GM23248 (cell line): ENCODE results near the gene THAP7. TPM values are rescaled to one million over a fixed set of nuclear protein-coding genes. Genes with fewer than 3 reads are reported as not detected.

Experiments used
- DNase-seq: peaks from one replicate; pipeline ENCODE4 v3.0.0-alpha.2; 2015
- H2AFZ ChIP-seq: fragments of 200-600 bp; sonication (generic); 2 replicates; pipeline ENCODE4 v1.6.1; 2016; ENCODE audit warnings: antibody characterized with exemption
- H3F3A ChIP-seq: fragments of 200-600 bp; sonication (generic); 2 replicates; pipeline ENCODE4 v1.6.1; 2016; ENCODE audit warnings: mild to moderate bottlenecking, antibody characterized with exemption, mixed run types; ENCODE audit not compliant: insufficient read depth
- H3K27ac ChIP-seq: fragments of 200-600 bp; sonication (generic); 2 replicates; pipeline ENCODE4 v1.5.1; 2016; ENCODE audit warnings: mild to moderate bottlenecking
- H3K27me3 ChIP-seq: fragments of 200-600 bp; sonication (generic); replicated peaks from 2 replicates; pipeline ENCODE4 v1.6.1; 2016; ENCODE audit warnings: mild to moderate bottlenecking; ENCODE audit not compliant: insufficient read depth
- H3K36me3 ChIP-seq: fragments of 200-600 bp; sonication (generic); 2 replicates; pipeline ENCODE4 v1.6.1; 2016; ENCODE audit warnings: low read depth, mild to moderate bottlenecking
- H3K4me1 ChIP-seq: fragments of 200-600 bp; sonication (generic); 2 replicates; pipeline ENCODE4 v1.6.1; 2016; ENCODE audit warnings: mild to moderate bottlenecking; ENCODE audit not compliant: insufficient read depth
- H3K4me2 ChIP-seq: fragments of 200-600 bp; sonication (generic); one replicate; pipeline ENCODE4 v1.6.1; 2016; ENCODE audit warnings: mild to moderate bottlenecking; ENCODE audit not compliant: unreplicated experiment
- H3K4me3 ChIP-seq: fragments of 200-600 bp; sonication (generic); 2 replicates; pipeline ENCODE4 v1.5.1; 2016; ENCODE audit warnings: mild to moderate bottlenecking
- H3K79me2 ChIP-seq: fragments of 200-600 bp; sonication (generic); 2 replicates; pipeline ENCODE4 v1.6.1; 2016; ENCODE audit warnings: mild to moderate bottlenecking; ENCODE audit not compliant: insufficient read depth
- H3K9ac ChIP-seq: fragments of 200-600 bp; sonication (generic); 2 replicates; pipeline ENCODE4 v1.6.1; 2016; ENCODE audit warnings: mild to moderate bottlenecking
- H3K9me2 ChIP-seq: fragments of 200-600 bp; sonication (generic); 2 replicates; pipeline ENCODE4 v1.6.1; 2016; ENCODE audit warnings: mixed run types, mild to moderate bottlenecking, moderate library complexity; ENCODE audit not compliant: insufficient read depth
- H3K9me3 ChIP-seq: fragments of 200-600 bp; sonication (generic); one replicate; pipeline ENCODE4 v1.6.1; 2017; ENCODE audit warnings: low read depth
- H4K20me1 ChIP-seq: fragments of 200-600 bp; sonication (generic); 2 replicates; pipeline ENCODE4 v1.6.0; 2016; ENCODE audit not compliant: insufficient read depth
- EZH2 ChIP-seq: fragments of 200-600 bp; sonication (generic); IDR thresholded peaks from 2 replicates; pipeline ENCODE4 v1.6.1; 2018; ENCODE audit warnings: antibody characterized with exemption, mild to moderate bottlenecking; ENCODE audit not compliant: insufficient read depth, poor library complexity, severe bottlenecking
- EZH2phosphoT487 ChIP-seq: fragments of 200-600 bp; sonication (generic); IDR thresholded peaks from 2 replicates; pipeline ENCODE4 v1.6.1; 2018; ENCODE audit warnings: antibody characterized with exemption, moderate library complexity, mild to moderate bottlenecking, low read depth; ENCODE audit not compliant: insufficient read depth
- WGBS, 2 experiments: methylation state at CpG; one replicate each; pipeline ENCODE4 v1.1.6; 2015 to 2017; ENCODE audit warnings: low lambda C conversion rate in 2 of 2, low coverage in 1 of 2; ENCODE audit errors: missing lambda C conversion rate in 2 of 2; 5-methylcytosine and 5-hydroxymethylcytosine counted together
- in situ Hi-C: fragments of 300-500 bp; cut with MboI; formaldehyde crosslinking; loops from 2 replicates; pipeline ENCODE4 v1.15.0; 2020
- polyA plus RNA-seq: library from polyadenylated mRNA; unstranded; fragments of >200 nt; fragmentation: Nextera tagmentation; extraction: Ambion mirVana; gene quantifications from 2 replicates; pipeline ENCODE4 v1.2.1, GENCODE V29; 2016
- total RNA-seq: library from RNA; depleted of rRNA; stranded (reverse); fragments of >200 nt; shearing (Covaris generic); gene quantifications from 2 replicates; pipeline ENCODE4 v1.2.3, GENCODE V29; 2014

THAP7 gene
- total and polyA plus RNA-seq, 2 experiments from 2014 or later: 27.5 to 32.5 TPM

- DNase-seq: peak; percentile 75
- in situ Hi-C loops: no loop called here
- peak within 1 kb of the TSS; percentile 70 for H3K4me3 ChIP-seq
- H3K9me3 ChIP-seq: no peaks in the 10 kb centered on the region
- H3K9me2 ChIP-seq: no peaks in the 10 kb centered on the region
- H3K79me2 ChIP-seq: no peaks in the 10 kb centered on the region
- H4K20me1 ChIP-seq: no peaks in the 10 kb centered on the region
- H3K4me1 ChIP-seq: peaks cover 19% of the 10 kb centered on the region
- no peak for TF ChIP-seq EZH2
- TF ChIP-seq EZH2phosphoT487: no peak
- H3K27me3 ChIP-seq: no peaks in the 10 kb centered on the region
- no peaks in the 10 kb centered on the region for H3F3A ChIP-seq
- H3K9ac ChIP-seq: peak within 1 kb of the TSS; percentile 83
- no peaks in the 10 kb centered on the region for H3K36me3 ChIP-seq
- peak within 1 kb of the TSS; percentile 80 for H3K27ac ChIP-seq
- WGBS, 2 experiments: 8 to 12% methylated on average over 9 to 12 of the region's 12 CpGs
- peak within 1 kb of the TSS; percentile 79 for H3K4me2 ChIP-seq
- peak within 1 kb of the TSS; percentile 80 for H2AFZ ChIP-seq
These were observed 13.0 kb upstream of the THAP7 start, which contains the start of gene P2RX6 for GRCh38 chr22:21014726-21015465. Gene P2RX6 (plus strand): TSS chr22:21015165. CDS start chr22:21015175, 10 bp downstream.

DNA sequence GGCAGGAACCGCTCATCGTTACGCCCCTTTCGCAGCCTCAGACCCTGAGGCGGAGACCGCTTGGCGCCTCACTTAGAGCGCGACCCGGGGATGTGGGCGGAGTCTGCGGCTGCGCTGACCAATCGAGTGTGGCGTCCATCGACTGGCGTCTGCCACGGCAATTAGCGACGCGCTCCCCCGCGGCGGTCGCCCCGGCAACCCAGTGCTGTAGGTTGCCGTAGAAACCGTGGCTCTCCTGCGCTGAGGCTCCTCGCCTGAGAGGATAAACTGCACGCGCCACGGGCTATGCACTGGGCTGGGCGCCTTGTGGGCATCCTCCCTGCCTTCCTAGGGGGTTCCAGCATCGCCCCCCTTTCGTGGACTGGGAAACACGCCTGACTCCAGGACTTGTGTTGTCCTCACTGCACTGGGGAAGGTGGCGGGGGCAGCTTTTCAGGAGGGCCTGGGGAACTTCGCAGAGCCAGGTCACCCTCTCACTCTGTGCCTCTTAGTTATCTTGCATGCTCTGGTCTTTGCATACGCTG lies 12.3 kb upstream of the THAP7 start:
- Histone ChIP-seq H3K27me3 (no peaks in the 10 kb centered on the region), H2AFZ (peak overlapping the region; percentile 80), H3K4me3 (peak overlapping the region; percentile 70), H3K9me2 (no peaks in the 10 kb centered on the region), H4K20me1 (no peaks in the 10 kb centered on the region), H3K79me2 (no peaks in the 10 kb centered on the region), H3K4me2 (peak overlapping the region; percentile 79), H3K9me3 (no peaks in the 10 kb centered on the region), H3K27ac (peak overlapping the region; percentile 80), H3K36me3 (no peaks in the 10 kb centered on the region), H3F3A (no peaks in the 10 kb centered on the region), H3K9ac (peak overlapping the region; percentile 83), H3K4me1 (peaks cover 19% of the 10 kb centered on the region)
- DNase-seq: peak; percentile 98
- WGBS, 2 experiments: 1 to 2% methylated on average over 30 to 40 of the region's 40 CpGs
- no peak for TF ChIP-seq EZH2phosphoT487
- TF ChIP-seq EZH2: no peak
- in situ Hi-C loops: no loop called here

GRCh38 chr22:21013657-21014201 lies 11.8 kb upstream of the THAP7 start:
- Histone ChIP-seq H3K9ac (peak overlapping the region; percentile 83), H3K9me3 (no peaks in the 10 kb centered on the region), H3K4me1 (peaks cover 19% of the 10 kb centered on the region), H3K4me3 (peak overlapping the region; percentile 70), H3K9me2 (no peaks in the 10 kb centered on the region), H3K36me3 (no peaks in the 10 kb centered on the region), H3K4me2 (peak overlapping the region; percentile 79), H3F3A (no peaks in the 10 kb centered on the region), H3K27ac (peak overlapping the region; percentile 62), H2AFZ (peak overlapping the region; percentile 80), H3K79me2 (no peaks in the 10 kb centered on the region), H4K20me1 (no peaks in the 10 kb centered on the region), H3K27me3 (no peaks in the 10 kb centered on the region)
- in situ Hi-C loops: no loop called here
- WGBS, 2 experiments: 20 to 27% methylated on average over 24 of the region's 24 CpGs
- TF ChIP-seq EZH2phosphoT487 (no peak), EZH2 (no peak)
- no peak for DNase-seq

- no peak for TF ChIP-seq EZH2
- TF ChIP-seq EZH2phosphoT487: no peak
- Histone ChIP-seq H3K9ac (no peak overlapping the region), H2AFZ (no peak overlapping the region), H3K27me3 (no peaks in the 10 kb centered on the region), H3K27ac (no peak overlapping the region), H3K4me2 (no peak overlapping the region), H3K9me3 (no peaks in the 10 kb centered on the region), H3K36me3 (no peaks in the 10 kb centered on the region), H3K9me2 (no peaks in the 10 kb centered on the region), H3F3A (0 out of 2 replicates have a peak, but pooled peaks cover under 1% of the 10 kb centered on the region), H3K79me2 (no peaks in the 10 kb centered on the region), H4K20me1 (no peaks in the 10 kb centered on the region), H3K4me3 (no peak overlapping the region), H3K4me1 (peaks cover 19% of the 10 kb centered on the region)
- 51 to 57% methylated on average over 14 of the region's 14 CpGs for WGBS, 2 experiments
- no peak for DNase-seq
- in situ Hi-C loops: no loop called here
These were observed 10.8 kb upstream of the THAP7 start for GRCh38 chr22:21012446-21013407.
